HCT116 (cell line): ENCODE measurements around the gene EDEM1. TPM values are rescaled to one million over a fixed set of nuclear protein-coding genes. Genes with fewer than 3 reads are reported as not detected.

Experiments
- ATAC-seq: fragments of 200-7000 bp; cut with Tn5 transposase; 2 replicates; pipeline ENCODE4 v1.9.1; 2020; ENCODE audit warnings: mild to moderate bottlenecking, moderate library complexity
- BruUV-seq: library from RNA; stranded (reverse); fragments of 400-500 nt; replicated peaks from 2 replicates; lab custom pipeline; 2021; lab: Mats Ljungman, UMichigan
- CTCF ChIA-PET: fragments of 300-600 bp; sonication (Branson Sonifier 250); formaldehyde crosslinking; loops from one replicate; lab custom pipeline; 2021; ENCODE audit warnings: antibody characterized with exemption; lab: Charles Lee
- POLR2A ChIA-PET: fragments of 300-600, 350-600 bp; sonication (Branson Sonifier 250); formaldehyde crosslinking; loops from one replicate; lab custom pipeline; 2021; ENCODE audit warnings: antibody characterized with exemption; lab: Charles Lee
- RAD21 ChIA-PET, 2 experiments: fragments of 300-600 bp; sonication (Branson Sonifier 250); formaldehyde crosslinking; loops; one replicate each; lab custom pipeline; 2023; ENCODE audit warnings: low total read pairs in 2 of 2; ENCODE audit not compliant: uncharacterized antibody in 2 of 2, unreplicated experiment in 2 of 2, low non-redundant PET in 1 of 2; lab: Charles Lee
- DNase-seq: peaks from one replicate; pipeline ENCODE4 v3.0.0-alpha.2; 2010; ENCODE audit warnings: low read depth, low spot score
- H2AFZ ChIP-seq: fragments of 200-600 bp; shearing (Covaris generic), sonication (generic); 2 replicates; pipeline ENCODE4 v1.6.1; 2017; ENCODE audit warnings: low read depth, mixed run types, mixed read lengths, antibody characterized with exemption, low read length; ENCODE audit not compliant: poor library complexity, severe bottlenecking
- H3K27ac ChIP-seq: 2 replicates; pipeline ENCODE4 v1.5.1; 2012; ENCODE audit warnings: low read depth, low read length
- H3K27me3 ChIP-seq: fragments of 200-600 bp; sonication (generic); 2 replicates; pipeline ENCODE4 v1.6.1; 2016; ENCODE audit warnings: mixed run types, low read length, mixed read lengths; ENCODE audit not compliant: insufficient read depth
- H3K36me3 ChIP-seq, 2 experiments: fragments of 200-500 bp in 1 of 2; fragments of 200-600 bp in 1 of 2; sonication (Bioruptor generic) in 1 of 2; sonication (generic) in 1 of 2; 2 replicates each; pipeline versions ENCODE4 v1.5.1 to v1.6.1; 2014 to 2016; ENCODE audit warnings: low read length in 2 of 2, inconsistent platforms in 1 of 2, mixed read lengths in 1 of 2, mixed run types in 1 of 2; ENCODE audit not compliant: insufficient read depth in 2 of 2, control insufficient read depth in 1 of 2
- H3K4me1 ChIP-seq, 2 experiments: fragments of 200-600 bp in 1 of 2; sonication (generic) in 1 of 2; 2 replicates each; pipeline versions ENCODE4 v1.5.1 to v1.6.1; 2012 to 2017; ENCODE audit warnings: low read length in 2 of 2, inconsistent platforms in 1 of 2, mild to moderate bottlenecking in 1 of 2, mixed read lengths in 1 of 2, mixed run types in 1 of 2, moderate library complexity in 1 of 2; ENCODE audit not compliant: insufficient read depth in 2 of 2, control insufficient read depth in 1 of 2
- H3K4me2 ChIP-seq: fragments of 200-600 bp; sonication (generic); 2 replicates; pipeline ENCODE4 v1.6.1; 2017; ENCODE audit warnings: mixed run types, low read length, mixed read lengths
- H3K4me3 ChIP-seq, 2 experiments: fragments of 200-600 bp in 1 of 2; sonication (generic) in 1 of 2; replicated peaks in 1 of 2; 2 replicates each; pipeline ENCODE4 v1.5.1; 2011 to 2016; ENCODE audit warnings: low read length in 2 of 2, control low read depth in 1 of 2, low read depth in 1 of 2, mild to moderate bottlenecking in 1 of 2, mixed read lengths in 1 of 2, mixed run types in 1 of 2
- H3K79me2 ChIP-seq: fragments of 200-600 bp; sonication (generic); 2 replicates; pipeline ENCODE4 v1.6.1; 2017; ENCODE audit warnings: mild to moderate bottlenecking, mixed run types, low read length, moderate library complexity, mixed read lengths; ENCODE audit not compliant: insufficient read depth
- H3K9ac ChIP-seq: fragments of 200-600 bp; sonication (generic); 2 replicates; pipeline ENCODE4 v1.6.1; 2016; ENCODE audit warnings: low read length, mixed read lengths
- H3K9me2 ChIP-seq: fragments of 200-600 bp; sonication (generic), shearing (Covaris generic); 2 replicates; pipeline ENCODE4 v1.6.1; 2017; ENCODE audit warnings: mixed run types, mild to moderate bottlenecking, moderate library complexity; ENCODE audit not compliant: insufficient read depth
- H3K9me3 ChIP-seq, 2 experiments: fragments of 200-500 bp in 1 of 2; fragments of 200-600 bp in 1 of 2; sonication (Bioruptor generic) in 1 of 2; sonication (generic) in 1 of 2; 2 replicates each; pipeline ENCODE4 v1.6.1; 2014 to 2017; ENCODE audit warnings: low read length in 2 of 2, mixed read lengths in 2 of 2, inconsistent platforms in 1 of 2, low read depth in 1 of 2, mild to moderate bottlenecking in 1 of 2, mixed run types in 1 of 2, moderate library complexity in 1 of 2; ENCODE audit not compliant: control insufficient read depth in 1 of 2, insufficient read depth in 1 of 2
- H4K20me1 ChIP-seq: fragments of 200-600 bp; sonication (generic), shearing (Covaris generic); 2 replicates; pipeline ENCODE4 v1.6.1; 2017; ENCODE audit warnings: mixed run types, mild to moderate bottlenecking, moderate library complexity; ENCODE audit not compliant: insufficient read depth
- CBX3 ChIP-seq: IDR thresholded peaks from 2 replicates; pipeline ENCODE4 v1.6.1; 2012; ENCODE audit warnings: low read depth
- ELF1 ChIP-seq: IDR thresholded peaks from 2 replicates; pipeline ENCODE4 v1.6.1; 2012; ENCODE audit warnings: low read depth, borderline replicate concordance
- EZH2 ChIP-seq: fragments of 200-600 bp; sonication (generic); IDR thresholded peaks from 2 replicates; pipeline ENCODE4 v1.6.1; 2017; ENCODE audit warnings: antibody characterized with exemption, mixed run types
- EZH2phosphoT487 ChIP-seq: fragments of 200-600 bp; IDR thresholded peaks from 2 replicates; pipeline ENCODE4 v1.6.1; 2018; ENCODE audit warnings: antibody characterized with exemption, borderline replicate concordance
- FOSL1 ChIP-seq: IDR thresholded peaks from 2 replicates; pipeline ENCODE4 v1.6.1; 2012; ENCODE audit warnings: low read depth
- JUND ChIP-seq: IDR thresholded peaks from 2 replicates; pipeline ENCODE4 v1.6.1; 2012
- POLR2AphosphoS5 ChIP-seq: IDR thresholded peaks from 2 replicates; pipeline ENCODE4 v1.6.1; 2011; ENCODE audit warnings: mild to moderate bottlenecking, low read depth, low read length, moderate library complexity
- RAD21 ChIP-seq: IDR thresholded peaks from 2 replicates; pipeline ENCODE4 v1.6.1; 2012; ENCODE audit warnings: low read depth, mild to moderate bottlenecking
- SIN3A ChIP-seq: IDR thresholded peaks from 2 replicates; pipeline ENCODE4 v1.6.1; 2012; ENCODE audit warnings: low read depth
- SP1 ChIP-seq: IDR thresholded peaks from 2 replicates; pipeline ENCODE4 v1.6.1; 2012; ENCODE audit warnings: low read depth
- SRF ChIP-seq: IDR thresholded peaks from 2 replicates; pipeline ENCODE4 v1.6.1; 2012; ENCODE audit warnings: low read depth
- TCF7L2 ChIP-seq: IDR thresholded peaks from 2 replicates; pipeline ENCODE4 v1.7.0; 2011; ENCODE audit warnings: borderline replicate concordance, inconsistent platforms; ENCODE audit not compliant: insufficient read depth, insufficient read length; ENCODE audit errors: extremely low read depth
- YY1 ChIP-seq: IDR thresholded peaks from 2 replicates; pipeline ENCODE4 v1.6.1; 2011; ENCODE audit warnings: low read length, low read depth, moderate library complexity, mild to moderate bottlenecking; ENCODE audit not compliant: insufficient replicate concordance; ENCODE audit errors: extremely low read depth
- ZFX ChIP-seq: fragments of 450-650 bp; IDR thresholded peaks from 2 replicates; pipeline ENCODE4 v1.6.1; 2017
- ZNF274 ChIP-seq: fragments of 200-500 bp; sonication (Bioruptor generic); IDR thresholded peaks from 2 replicates; pipeline ENCODE4 v1.6.1; 2014; ENCODE audit warnings: mild to moderate bottlenecking, low read depth, low read length, inconsistent platforms
- intact Hi-C: fragments of 100-400 bp; cut with micrococcal nuclease; formaldehyde crosslinking; loops from 2 replicates; pipeline ENCODE4 v1.10.0; 2022
- total RNA-seq: library from RNA; stranded (reverse); gene quantifications from one replicate; pipeline ENCODE4 v1.2.1, GENCODE V29; 2021; ENCODE audit not compliant: unreplicated experiment
- TF ChIP-seq, protein P1 (sequence below), 3 experiments: fragments of 200-600 bp in 1 of 3; sonication (generic) in 1 of 3; IDR thresholded peaks in 2 of 3; conservative IDR thresholded peaks in 1 of 3; 2 replicates each; pipeline ENCODE4 v1.5.1; 2012 to 2017; ENCODE audit warnings: low read depth in 2 of 3, low read length in 2 of 3, antibody characterized with exemption in 1 of 3, borderline replicate concordance in 1 of 3, control low read depth in 1 of 3, mild to moderate bottlenecking in 1 of 3, mixed read lengths in 1 of 3, mixed run types in 1 of 3, moderate library complexity in 1 of 3; ENCODE audit not compliant: insufficient read depth in 1 of 3
- TF ChIP-seq, protein P2 (sequence below): IDR thresholded peaks from 2 replicates; pipeline ENCODE4 v1.6.1; 2012; ENCODE audit warnings: low read depth
- TF ChIP-seq, protein P3 (sequence below): IDR thresholded peaks from 2 replicates; pipeline ENCODE4 v1.6.1; 2011; ENCODE audit warnings: mild to moderate bottlenecking, low read length, moderate library complexity; ENCODE audit not compliant: insufficient replicate concordance; ENCODE audit errors: extremely low read depth
- TF ChIP-seq, protein P4 (sequence below): IDR thresholded peaks from 2 replicates; pipeline ENCODE4 v1.6.1; 2012

The EDEM1 gene
- total RNA-seq, 1 experiment from 2014 or later, result 23.7 TPM

DNA sequence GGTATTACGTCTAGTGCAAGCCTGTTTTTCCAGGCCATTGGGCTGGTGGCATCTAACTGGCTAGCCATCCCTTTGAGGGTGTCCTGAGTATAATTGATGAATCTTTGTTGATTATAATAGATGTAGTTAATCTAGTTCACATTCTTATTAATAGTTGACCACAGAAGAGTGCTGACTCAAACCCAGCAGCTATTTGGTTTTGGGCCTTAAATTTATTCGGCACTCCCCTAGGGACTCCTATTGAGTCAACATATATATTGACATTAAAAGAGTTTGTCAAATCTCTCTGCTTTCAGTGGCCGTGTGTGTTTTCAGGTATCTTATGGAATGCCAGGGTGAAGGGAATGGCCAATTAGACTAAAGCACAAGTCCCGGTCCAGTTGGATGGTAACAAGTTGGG, 45.7 kb upstream of the EDEM1 start:
- DNase-seq, result no peak
- Histone ChIP-seq H3K36me3 (no peaks in the 10 kb centered on the region), H3K79me2 (peaks cover 99% of the 10 kb centered on the region), H2AFZ (no peak overlapping the region), H3K4me3 (no peak overlapping the region), H3K4me2 (no peak overlapping the region), H3K4me1 (peaks cover 19 to 22% of the 10 kb centered on the region in 2 experiments), H3K27me3 (no peaks in the 10 kb centered on the region), H3K9ac (no peak overlapping the region), H4K20me1 (no peaks in the 10 kb centered on the region; the same call in 1 of the 2 replicates), H3K27ac (no peak overlapping the region), H3K9me3 (no peaks in the 10 kb centered on the region), H3K9me2 (no peaks in the 10 kb centered on the region)
- POLR2A ChIA-PET, result no interaction called here
- ATAC-seq, result no peak
- BruUV-seq, result no TSS peak
- RAD21 ChIA-PET, result no interaction called here
- intact Hi-C loops, result no loop called here
- CTCF ChIA-PET, result no interaction called here
- no peak for TF ChIP-seq CBX3
- no peak for TF ChIP-seq FOSL1
- TF ChIP-seq SRF, result no peak
- TF ChIP-seq ZNF274, result no peak
- TF ChIP-seq ELF1, result no peak
- no peak for TF ChIP-seq SP1
- TF ChIP-seq, protein P1, sequence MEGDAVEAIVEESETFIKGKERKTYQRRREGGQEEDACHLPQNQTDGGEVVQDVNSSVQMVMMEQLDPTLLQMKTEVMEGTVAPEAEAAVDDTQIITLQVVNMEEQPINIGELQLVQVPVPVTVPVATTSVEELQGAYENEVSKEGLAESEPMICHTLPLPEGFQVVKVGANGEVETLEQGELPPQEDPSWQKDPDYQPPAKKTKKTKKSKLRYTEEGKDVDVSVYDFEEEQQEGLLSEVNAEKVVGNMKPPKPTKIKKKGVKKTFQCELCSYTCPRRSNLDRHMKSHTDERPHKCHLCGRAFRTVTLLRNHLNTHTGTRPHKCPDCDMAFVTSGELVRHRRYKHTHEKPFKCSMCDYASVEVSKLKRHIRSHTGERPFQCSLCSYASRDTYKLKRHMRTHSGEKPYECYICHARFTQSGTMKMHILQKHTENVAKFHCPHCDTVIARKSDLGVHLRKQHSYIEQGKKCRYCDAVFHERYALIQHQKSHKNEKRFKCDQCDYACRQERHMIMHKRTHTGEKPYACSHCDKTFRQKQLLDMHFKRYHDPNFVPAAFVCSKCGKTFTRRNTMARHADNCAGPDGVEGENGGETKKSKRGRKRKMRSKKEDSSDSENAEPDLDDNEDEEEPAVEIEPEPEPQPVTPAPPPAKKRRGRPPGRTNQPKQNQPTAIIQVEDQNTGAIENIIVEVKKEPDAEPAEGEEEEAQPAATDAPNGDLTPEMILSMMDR (IDR thresholded peaks at IDR 0.05 in 2 of 3, conservative IDR thresholded peaks at IDR 0.05 in 1 of 3; ENCODE audit: borderline replicate concordance in 1 of 3, insufficient read depth in 1 of 3, low read depth in 2 of 3, low read length in 2 of 3), result no peak
- no peak for TF ChIP-seq RAD21
- TF ChIP-seq ZFX, result no peak
- TF ChIP-seq, protein P2, sequence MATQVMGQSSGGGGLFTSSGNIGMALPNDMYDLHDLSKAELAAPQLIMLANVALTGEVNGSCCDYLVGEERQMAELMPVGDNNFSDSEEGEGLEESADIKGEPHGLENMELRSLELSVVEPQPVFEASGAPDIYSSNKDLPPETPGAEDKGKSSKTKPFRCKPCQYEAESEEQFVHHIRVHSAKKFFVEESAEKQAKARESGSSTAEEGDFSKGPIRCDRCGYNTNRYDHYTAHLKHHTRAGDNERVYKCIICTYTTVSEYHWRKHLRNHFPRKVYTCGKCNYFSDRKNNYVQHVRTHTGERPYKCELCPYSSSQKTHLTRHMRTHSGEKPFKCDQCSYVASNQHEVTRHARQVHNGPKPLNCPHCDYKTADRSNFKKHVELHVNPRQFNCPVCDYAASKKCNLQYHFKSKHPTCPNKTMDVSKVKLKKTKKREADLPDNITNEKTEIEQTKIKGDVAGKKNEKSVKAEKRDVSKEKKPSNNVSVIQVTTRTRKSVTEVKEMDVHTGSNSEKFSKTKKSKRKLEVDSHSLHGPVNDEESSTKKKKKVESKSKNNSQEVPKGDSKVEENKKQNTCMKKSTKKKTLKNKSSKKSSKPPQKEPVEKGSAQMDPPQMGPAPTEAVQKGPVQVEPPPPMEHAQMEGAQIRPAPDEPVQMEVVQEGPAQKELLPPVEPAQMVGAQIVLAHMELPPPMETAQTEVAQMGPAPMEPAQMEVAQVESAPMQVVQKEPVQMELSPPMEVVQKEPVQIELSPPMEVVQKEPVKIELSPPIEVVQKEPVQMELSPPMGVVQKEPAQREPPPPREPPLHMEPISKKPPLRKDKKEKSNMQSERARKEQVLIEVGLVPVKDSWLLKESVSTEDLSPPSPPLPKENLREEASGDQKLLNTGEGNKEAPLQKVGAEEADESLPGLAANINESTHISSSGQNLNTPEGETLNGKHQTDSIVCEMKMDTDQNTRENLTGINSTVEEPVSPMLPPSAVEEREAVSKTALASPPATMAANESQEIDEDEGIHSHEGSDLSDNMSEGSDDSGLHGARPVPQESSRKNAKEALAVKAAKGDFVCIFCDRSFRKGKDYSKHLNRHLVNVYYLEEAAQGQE, result no peak
- TF ChIP-seq SIN3A, result no peak
- TF ChIP-seq POLR2AphosphoS5, result no peak
- TF ChIP-seq, protein P3, sequence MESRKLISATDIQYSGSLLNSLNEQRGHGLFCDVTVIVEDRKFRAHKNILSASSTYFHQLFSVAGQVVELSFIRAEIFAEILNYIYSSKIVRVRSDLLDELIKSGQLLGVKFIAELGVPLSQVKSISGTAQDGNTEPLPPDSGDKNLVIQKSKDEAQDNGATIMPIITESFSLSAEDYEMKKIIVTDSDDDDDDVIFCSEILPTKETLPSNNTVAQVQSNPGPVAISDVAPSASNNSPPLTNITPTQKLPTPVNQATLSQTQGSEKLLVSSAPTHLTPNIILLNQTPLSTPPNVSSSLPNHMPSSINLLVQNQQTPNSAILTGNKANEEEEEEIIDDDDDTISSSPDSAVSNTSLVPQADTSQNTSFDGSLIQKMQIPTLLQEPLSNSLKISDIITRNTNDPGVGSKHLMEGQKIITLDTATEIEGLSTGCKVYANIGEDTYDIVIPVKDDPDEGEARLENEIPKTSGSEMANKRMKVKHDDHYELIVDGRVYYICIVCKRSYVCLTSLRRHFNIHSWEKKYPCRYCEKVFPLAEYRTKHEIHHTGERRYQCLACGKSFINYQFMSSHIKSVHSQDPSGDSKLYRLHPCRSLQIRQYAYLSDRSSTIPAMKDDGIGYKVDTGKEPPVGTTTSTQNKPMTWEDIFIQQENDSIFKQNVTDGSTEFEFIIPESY, result no peak
- TF ChIP-seq, protein P4, sequence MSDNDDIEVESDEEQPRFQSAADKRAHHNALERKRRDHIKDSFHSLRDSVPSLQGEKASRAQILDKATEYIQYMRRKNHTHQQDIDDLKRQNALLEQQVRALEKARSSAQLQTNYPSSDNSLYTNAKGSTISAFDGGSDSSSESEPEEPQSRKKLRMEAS, result no peak
- no peak for TF ChIP-seq EZH2
- no peak for TF ChIP-seq JUND
- no peak for TF ChIP-seq TCF7L2
- TF ChIP-seq YY1, result no peak
- TF ChIP-seq EZH2phosphoT487, result no peak
